Gastroesophageal sphincter (tissue), 4 donors: ENCODE data around the gene LOXL4. TPM values are rescaled to one million over a fixed set of nuclear protein-coding genes. Genes with fewer than 3 reads are reported as not detected.

Experiments used
- ATAC-seq: fragments of 150-250 bp; one replicate; pipeline ENCODE4 v1.9.1; 2016; ENCODE audit warnings: mild to moderate bottlenecking, moderate library complexity
- H3K27ac ChIP-seq, 4 donors: fragments of 200-600 bp; sonication (generic) in 3 of 4; 1 replicate in 3 of 4; 2 replicates in 1 of 4; pipeline ENCODE4 v1.5.1; 2016 to 2019
- H3K27me3 ChIP-seq: fragments of 200-600 bp; sonication (generic); one replicate; pipeline ENCODE4 v1.5.1; 2019
- H3K36me3 ChIP-seq, 2 donors: fragments of 200-600 bp; sonication (generic); one replicate each; pipeline ENCODE4 v1.5.1; 2019; ENCODE audit warnings: control low read depth in 1 of 2
- H3K4me1 ChIP-seq, 3 donors: fragments of 200-600 bp; sonication (generic); 1 replicate in 2 of 3; 2 replicates in 1 of 3; pipeline ENCODE4 v1.5.1; 2016 to 2019; ENCODE audit warnings: control low read depth in 2 of 3
- H3K4me3 ChIP-seq, 2 donors: fragments of 200-600 bp; sonication (generic); one replicate each; pipeline ENCODE4 v1.5.1; 2019; ENCODE audit warnings: mild to moderate bottlenecking in 1 of 2, moderate library complexity in 1 of 2
- H3K9me3 ChIP-seq, 3 donors: fragments of 200-600 bp; sonication (generic); one replicate each; pipeline ENCODE4 v1.5.1; 2017 to 2019; ENCODE audit warnings: control low read depth in 2 of 3
- EP300 ChIP-seq: sonication (generic); formaldehyde crosslinking; IDR thresholded peaks from one replicate; pipeline ENCODE4 v1.6.1; 2017; ENCODE audit warnings: antibody characterized with exemption, mild to moderate bottlenecking
- POLR2A ChIP-seq, 2 donors: fragments of 450-650 bp; IDR thresholded peaks; one replicate each; pipeline ENCODE4 v1.6.1; 2017; ENCODE audit warnings: antibody characterized with exemption in 2 of 2, mild to moderate bottlenecking in 2 of 2, moderate library complexity in 1 of 2
- POLR2AphosphoS5 ChIP-seq: sonication (generic); formaldehyde crosslinking; IDR thresholded peaks from one replicate; pipeline ENCODE4 v1.6.1; 2017; ENCODE audit warnings: antibody characterized with exemption
- WGBS, 2 donors: methylation state at CpG; one replicate each; pipeline ENCODE4 v1.1.5; 2018; ENCODE audit warnings: low coverage in 1 of 2; 5-methylcytosine and 5-hydroxymethylcytosine counted together
- total RNA-seq, 4 donors: library from RNA; depleted of rRNA; stranded (reverse); fragments of >200 nt; gene quantifications; one replicate each; pipeline ENCODE4 v1.1.0, GENCODE V29; 2016
- TF ChIP-seq, protein P1 (sequence below), 4 experiments: fragments of 200-600 bp in 2 of 4; fragments of 450-650 bp in 2 of 4; sonication (generic) in 1 of 4; IDR thresholded peaks; one replicate each; pipeline ENCODE4 v1.5.1; 2017 to 2019; ENCODE audit warnings: antibody characterized with exemption in 4 of 4, mild to moderate bottlenecking in 2 of 4, moderate library complexity in 2 of 4

Gene LOXL4
- total RNA-seq, 4 donors from 2014 or later: 10.6 to 20.7 (median 16.3) TPM

DNA sequence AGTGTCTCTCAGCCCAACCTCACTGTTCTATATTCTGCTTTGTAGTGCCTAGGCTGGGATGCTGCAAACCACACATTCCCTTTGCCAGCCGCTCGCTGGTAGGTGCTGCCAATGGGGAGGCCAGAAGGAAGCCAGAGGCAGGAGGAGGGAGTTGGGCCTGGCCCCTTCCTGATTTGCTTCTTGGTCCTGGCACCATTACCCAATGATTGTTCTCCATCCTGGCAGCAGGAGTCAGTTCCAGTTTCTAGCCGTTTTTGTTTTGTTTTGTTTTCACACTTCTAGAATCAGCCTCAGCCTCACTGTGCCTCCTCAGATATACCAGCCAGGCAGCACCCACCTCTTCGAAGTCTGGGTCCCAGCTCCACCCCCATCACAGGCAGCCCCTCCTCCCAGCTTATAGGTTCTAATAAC lies 27.4 kb upstream of the LOXL4 start:
- Histone ChIP-seq H3K4me3 (no peak overlapping the region), H3K36me3 (no peaks in the 10 kb centered on the region), H3K4me1 (peaks cover 0 to 17% (median 7%) of the 10 kb centered on the region in 3 donors), H3K9me3 (no peaks in the 10 kb centered on the region), H3K27me3 (peaks cover under 1% of the 10 kb centered on the region), H3K27ac (no peak overlapping the region)
- WGBS, 2 donors: 40 to 48% methylated on average over 2 to 4 of the region's 4 CpGs
- TF ChIP-seq POLR2AphosphoS5 (no peak), EP300 (no peak), POLR2A (IDR thresholded peaks at IDR 0.05) (no peak)
- TF ChIP-seq, protein P1, sequence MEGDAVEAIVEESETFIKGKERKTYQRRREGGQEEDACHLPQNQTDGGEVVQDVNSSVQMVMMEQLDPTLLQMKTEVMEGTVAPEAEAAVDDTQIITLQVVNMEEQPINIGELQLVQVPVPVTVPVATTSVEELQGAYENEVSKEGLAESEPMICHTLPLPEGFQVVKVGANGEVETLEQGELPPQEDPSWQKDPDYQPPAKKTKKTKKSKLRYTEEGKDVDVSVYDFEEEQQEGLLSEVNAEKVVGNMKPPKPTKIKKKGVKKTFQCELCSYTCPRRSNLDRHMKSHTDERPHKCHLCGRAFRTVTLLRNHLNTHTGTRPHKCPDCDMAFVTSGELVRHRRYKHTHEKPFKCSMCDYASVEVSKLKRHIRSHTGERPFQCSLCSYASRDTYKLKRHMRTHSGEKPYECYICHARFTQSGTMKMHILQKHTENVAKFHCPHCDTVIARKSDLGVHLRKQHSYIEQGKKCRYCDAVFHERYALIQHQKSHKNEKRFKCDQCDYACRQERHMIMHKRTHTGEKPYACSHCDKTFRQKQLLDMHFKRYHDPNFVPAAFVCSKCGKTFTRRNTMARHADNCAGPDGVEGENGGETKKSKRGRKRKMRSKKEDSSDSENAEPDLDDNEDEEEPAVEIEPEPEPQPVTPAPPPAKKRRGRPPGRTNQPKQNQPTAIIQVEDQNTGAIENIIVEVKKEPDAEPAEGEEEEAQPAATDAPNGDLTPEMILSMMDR (IDR thresholded peaks at IDR 0.05): no peak
- ATAC-seq: peak; percentile 46

- H3K9me3 ChIP-seq: no peaks in the 10 kb centered on the region
- no peak for ATAC-seq
- TF ChIP-seq POLR2AphosphoS5 (no peak), POLR2A (IDR thresholded peaks at IDR 0.05) (no peak), EP300 (no peak)
- TF ChIP-seq, protein P1 (IDR thresholded peaks at IDR 0.05): no peak
- no peaks in the 10 kb centered on the region for H3K27me3 ChIP-seq
- H3K4me1 ChIP-seq: peaks cover 0 to 17% (median 7%) of the 10 kb centered on the region in 3 donors
- H3K36me3 ChIP-seq: no peaks in the 10 kb centered on the region
- WGBS, 2 donors: 71% methylated on average over 1 of the region's 3 CpGs; no CpG with 5 or more reads in 1 of the 2 donors
- H3K4me3 ChIP-seq: no peak overlapping the region
- no peak overlapping the region for H3K27ac ChIP-seq
These were observed 26.3 kb upstream of the LOXL4 start for GRCh38 chr10:98294270-98294627.

GRCh38 chr10:98293550-98294269 lies 25.7 kb upstream of the LOXL4 start:
- H3K27me3 ChIP-seq: no peaks in the 10 kb centered on the region
- no peaks in the 10 kb centered on the region for H3K9me3 ChIP-seq
- TF ChIP-seq POLR2AphosphoS5 (no peak), EP300 (no peak), POLR2A (IDR thresholded peaks at IDR 0.05) (no peak)
- TF ChIP-seq, protein P1 (IDR thresholded peaks at IDR 0.05): no peak
- H3K36me3 ChIP-seq: no peaks in the 10 kb centered on the region
- peak overlapping the region in 1 of 4 donors; percentile 0 for H3K27ac ChIP-seq
- WGBS, 2 donors: 43 to 56% methylated on average over 3 of the region's 8 CpGs
- H3K4me3 ChIP-seq: no peak overlapping the region
- ATAC-seq: no peak
- H3K4me1 ChIP-seq: peaks cover 0 to 17% (median 7%) of the 10 kb centered on the region in 3 donors

DNA sequence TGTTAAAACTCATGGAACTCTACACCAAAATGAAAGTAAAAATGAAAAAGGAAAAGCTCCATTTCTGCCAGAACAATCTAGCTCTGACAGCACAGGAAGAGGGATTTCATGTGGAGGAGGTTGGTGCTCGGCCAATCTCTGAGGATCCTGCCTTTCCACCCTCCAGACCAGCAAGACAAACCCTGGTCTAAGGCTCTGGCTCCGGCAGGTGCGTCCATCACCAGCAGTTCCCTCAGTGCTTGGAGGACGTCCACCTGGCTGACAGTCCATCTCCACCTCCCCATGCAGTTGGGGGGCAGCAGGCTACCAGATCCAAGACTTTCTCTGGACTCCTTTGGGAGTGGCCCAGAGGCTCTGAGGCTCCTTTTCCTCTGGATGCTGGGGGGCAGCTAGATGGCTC lies 25.0 kb upstream of the LOXL4 start:
- TF ChIP-seq EP300 (no peak), POLR2A (IDR thresholded peaks at IDR 0.05) (no peak), POLR2AphosphoS5 (no peak)
- TF ChIP-seq, protein P1 (IDR thresholded peaks at IDR 0.05): no peak
- H3K27me3 ChIP-seq: no peaks in the 10 kb centered on the region
- WGBS, 2 donors: 21% methylated on average over 4 of the region's 4 CpGs; no CpG with 5 or more reads in 1 of the 2 donors
- no peak overlapping the region for H3K4me3 ChIP-seq
- no peaks in the 10 kb centered on the region for H3K36me3 ChIP-seq
- no peak overlapping the region for H3K27ac ChIP-seq
- no peaks in the 10 kb centered on the region for H3K9me3 ChIP-seq
- no peak for ATAC-seq
- peaks cover 0 to 17% (median 7%) of the 10 kb centered on the region in 3 donors for H3K4me1 ChIP-seq

DNA sequence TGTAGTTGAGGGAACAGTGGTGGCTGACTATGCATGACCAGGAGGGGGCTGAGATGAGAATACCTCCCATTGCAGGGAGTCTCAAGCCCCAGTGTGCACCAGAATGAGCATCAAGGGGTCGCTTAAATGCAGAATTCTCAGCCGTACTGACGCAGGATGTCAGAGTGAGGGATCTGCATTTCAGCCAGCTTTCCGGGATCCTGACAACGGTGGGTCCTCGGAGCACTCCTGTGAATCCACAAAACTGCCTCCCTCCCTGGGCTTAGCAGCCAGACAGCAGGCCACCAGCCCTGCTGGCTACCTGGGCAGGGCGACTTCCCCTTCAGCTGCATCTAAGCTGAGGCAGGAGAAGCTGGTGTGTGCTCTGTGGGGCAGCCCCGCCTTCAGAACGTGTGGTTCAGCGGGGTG lies 21.8 kb upstream of the LOXL4 start:
- no peak overlapping the region for H3K4me3 ChIP-seq
- H3K36me3 ChIP-seq: no peaks in the 10 kb centered on the region
- no peaks in the 10 kb centered on the region for H3K9me3 ChIP-seq
- TF ChIP-seq POLR2AphosphoS5 (no peak), POLR2A (IDR thresholded peaks at IDR 0.05) (no peak), EP300 (no peak)
- TF ChIP-seq, protein P1 (IDR thresholded peaks at IDR 0.05): no peak
- 73 to 97% methylated on average over 6 to 7 of the region's 10 CpGs for WGBS, 2 donors
- ATAC-seq: no peak
- no peak overlapping the region for H3K27ac ChIP-seq
- no peaks in the 10 kb centered on the region for H3K27me3 ChIP-seq
- H3K4me1 ChIP-seq: peaks cover 0 to 12% (median 7%) of the 10 kb centered on the region in 3 donors
